Sigmoid colon (tissue), 7 donors: Measurements from ENCODE around the gene ZNF556. TPM values are rescaled to one million over a fixed set of nuclear protein-coding genes. Genes with fewer than 3 reads are reported as not detected.

Source experiments
- DNase-seq: peaks from one replicate; pipeline ENCODE4 v3.0.0-alpha.2; 2019
- H3K27ac ChIP-seq, 4 donors: fragments of 200-600 bp; sonication (generic); one replicate each; pipeline ENCODE4 v1.5.1; 2016 to 2019; ENCODE audit warnings: mild to moderate bottlenecking in 1 of 4
- H3K27me3 ChIP-seq, 3 donors: fragments of 200-600 bp; sonication (generic); one replicate each; pipeline ENCODE4 v1.5.1; 2019; ENCODE audit warnings: mild to moderate bottlenecking in 1 of 3
- H3K36me3 ChIP-seq, 4 donors: fragments of 200-600 bp; sonication (generic); one replicate each; pipeline ENCODE4 v1.5.1; 2016 to 2019
- H3K4me1 ChIP-seq, 4 donors: fragments of 200-600 bp; sonication (generic); one replicate each; pipeline ENCODE4 v1.5.1; 2017 to 2019
- H3K4me3 ChIP-seq, 4 donors: fragments of 200-600 bp; sonication (generic); one replicate each; pipeline ENCODE4 v1.5.1; 2017 to 2019; ENCODE audit warnings: mild to moderate bottlenecking in 2 of 4, moderate library complexity in 1 of 4
- H3K9me3 ChIP-seq, 4 donors: fragments of 200-600 bp in 3 of 4; sonication (generic) in 3 of 4; one replicate each; pipeline versions ENCODE4 v1.5.1 to v1.6.1; 2013 to 2019
- EP300 ChIP-seq, 4 donors: sonication (generic); formaldehyde crosslinking; IDR thresholded peaks; one replicate each; pipeline ENCODE4 v1.6.1; 2017; ENCODE audit warnings: antibody characterized with exemption in 4 of 4
- POLR2A ChIP-seq, 2 donors: fragments of 450-650 bp; IDR thresholded peaks; one replicate each; pipeline ENCODE4 v1.6.1; 2016; ENCODE audit warnings: antibody characterized with exemption in 2 of 2, mild to moderate bottlenecking in 2 of 2, moderate library complexity in 2 of 2
- POLR2AphosphoS5 ChIP-seq, 4 donors: sonication (generic); formaldehyde crosslinking; IDR thresholded peaks; one replicate each; pipeline ENCODE4 v1.6.1; 2017; ENCODE audit warnings: antibody characterized with exemption in 4 of 4
- WGBS, 2 donors: extraction: QIAGEN DNeasy Blood & Tissue Kit; methylation state at CpG; one replicate each; pipeline ENCODE4 v1.1.7; 2013; 5-methylcytosine and 5-hydroxymethylcytosine counted together
- intact Hi-C: fragments of 100-400 bp; cut with DNase I; formaldehyde crosslinking; loops from one replicate; pipeline ENCODE4 v1.15.1; 2023
- polyA plus RNA-seq, 3 donors: library from polyadenylated mRNA; stranded (reverse); fragments of 200-250 nt; gene quantifications; one replicate each; pipeline ENCODE4 v1.2.3, GENCODE V29; 2013
- total RNA-seq, 4 donors: library from RNA; depleted of rRNA; stranded (reverse); fragments of >200 nt; gene quantifications; one replicate each; pipeline ENCODE4 v1.1.0, GENCODE V29; 2016
- TF ChIP-seq, protein P1 (sequence below), 4 experiments: fragments of 450-650 bp in 3 of 4; fragments of 200-600 bp in 1 of 4; IDR thresholded peaks; one replicate each; pipeline ENCODE4 v1.5.1; 2016 to 2019; ENCODE audit warnings: antibody characterized with exemption in 4 of 4, mild to moderate bottlenecking in 3 of 4, moderate library complexity in 2 of 4
- donor health status: healthy with polysubstance abuse.
- donor health status: Bipolar disorder and iron deficiency.
- donor health status: healthy.

Gene ZNF556
- total and polyA plus RNA-seq, 7 donors = not detected

DNA sequence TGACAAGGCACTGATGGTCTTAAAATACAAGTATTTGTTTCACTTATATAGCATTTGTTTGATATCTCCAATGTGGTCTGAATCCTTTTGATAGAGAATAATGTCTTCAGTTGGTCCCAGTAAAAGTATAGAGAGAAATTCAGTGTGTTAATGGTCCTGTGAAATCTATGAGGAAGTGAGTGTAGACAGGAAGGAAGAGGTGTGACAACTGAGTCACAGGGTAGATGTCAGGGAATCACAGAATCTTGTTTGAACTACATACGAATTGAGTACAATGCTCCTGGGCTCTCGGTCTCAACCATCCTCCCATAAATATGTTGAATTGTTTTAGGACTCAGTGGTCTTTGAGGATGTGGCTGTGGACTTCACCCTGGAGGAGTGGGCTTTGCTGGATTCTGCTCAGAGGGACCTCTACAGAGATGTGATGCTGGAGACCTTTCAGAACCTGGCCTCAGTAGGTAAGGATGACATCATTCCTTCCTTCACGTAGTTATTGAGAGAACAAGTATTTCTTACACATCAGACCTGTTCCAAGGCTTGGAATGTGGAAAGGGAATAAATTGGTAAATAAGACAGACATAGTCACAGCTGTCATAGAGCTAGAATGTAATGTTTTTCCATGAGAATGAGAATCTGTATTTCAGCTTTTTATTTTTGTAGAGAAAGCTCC, 16.7 kb upstream of the ZNF556 start:
- intact Hi-C loops = no loop called here
- H3K36me3 ChIP-seq = peaks cover 26 to 68% (median 35%) of the 10 kb centered on the region in 4 donors
- TF ChIP-seq POLR2AphosphoS5 (IDR thresholded peaks at IDR 0.05) (no peak), POLR2A (IDR thresholded peaks at IDR 0.05) (no peak), EP300 (IDR thresholded peaks at IDR 0.05) (no peak)
- TF ChIP-seq, protein P1, sequence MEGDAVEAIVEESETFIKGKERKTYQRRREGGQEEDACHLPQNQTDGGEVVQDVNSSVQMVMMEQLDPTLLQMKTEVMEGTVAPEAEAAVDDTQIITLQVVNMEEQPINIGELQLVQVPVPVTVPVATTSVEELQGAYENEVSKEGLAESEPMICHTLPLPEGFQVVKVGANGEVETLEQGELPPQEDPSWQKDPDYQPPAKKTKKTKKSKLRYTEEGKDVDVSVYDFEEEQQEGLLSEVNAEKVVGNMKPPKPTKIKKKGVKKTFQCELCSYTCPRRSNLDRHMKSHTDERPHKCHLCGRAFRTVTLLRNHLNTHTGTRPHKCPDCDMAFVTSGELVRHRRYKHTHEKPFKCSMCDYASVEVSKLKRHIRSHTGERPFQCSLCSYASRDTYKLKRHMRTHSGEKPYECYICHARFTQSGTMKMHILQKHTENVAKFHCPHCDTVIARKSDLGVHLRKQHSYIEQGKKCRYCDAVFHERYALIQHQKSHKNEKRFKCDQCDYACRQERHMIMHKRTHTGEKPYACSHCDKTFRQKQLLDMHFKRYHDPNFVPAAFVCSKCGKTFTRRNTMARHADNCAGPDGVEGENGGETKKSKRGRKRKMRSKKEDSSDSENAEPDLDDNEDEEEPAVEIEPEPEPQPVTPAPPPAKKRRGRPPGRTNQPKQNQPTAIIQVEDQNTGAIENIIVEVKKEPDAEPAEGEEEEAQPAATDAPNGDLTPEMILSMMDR (IDR thresholded peaks at IDR 0.05) = no peak
- H3K9me3 ChIP-seq = peaks cover 20 to 56% (median 36%) of the 10 kb centered on the region in 4 donors
- no peak overlapping the region for H3K4me3 ChIP-seq
- DNase-seq = no peak
- 80 to 95% methylated on average over 3 of the region's 3 CpGs for WGBS, 2 donors
- H3K4me1 ChIP-seq = no peaks in the 10 kb centered on the region
- no peaks in the 10 kb centered on the region for H3K27me3 ChIP-seq
- no peak overlapping the region for H3K27ac ChIP-seq

DNA sequence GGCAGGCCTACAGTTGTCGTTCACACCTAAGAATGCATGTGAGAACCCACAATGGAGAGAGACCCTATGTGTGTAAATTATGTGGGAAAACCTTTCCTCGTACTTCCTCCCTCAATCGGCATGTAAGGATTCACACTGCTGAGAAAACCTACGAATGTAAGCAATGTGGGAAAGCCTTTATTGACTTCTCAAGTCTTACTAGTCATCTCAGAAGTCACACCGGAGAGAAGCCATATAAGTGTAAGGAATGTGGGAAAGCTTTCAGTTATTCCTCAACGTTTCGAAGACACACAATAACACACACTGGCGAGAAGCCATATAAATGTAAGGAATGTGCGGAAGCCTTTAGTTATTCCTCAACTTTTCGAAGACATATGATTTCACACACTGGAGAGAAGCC, 14.5 kb upstream of the ZNF556 start:
- intact Hi-C loops = no loop called here
- 97 to 99% methylated on average over 10 of the region's 10 CpGs for WGBS, 2 donors

DNA sequence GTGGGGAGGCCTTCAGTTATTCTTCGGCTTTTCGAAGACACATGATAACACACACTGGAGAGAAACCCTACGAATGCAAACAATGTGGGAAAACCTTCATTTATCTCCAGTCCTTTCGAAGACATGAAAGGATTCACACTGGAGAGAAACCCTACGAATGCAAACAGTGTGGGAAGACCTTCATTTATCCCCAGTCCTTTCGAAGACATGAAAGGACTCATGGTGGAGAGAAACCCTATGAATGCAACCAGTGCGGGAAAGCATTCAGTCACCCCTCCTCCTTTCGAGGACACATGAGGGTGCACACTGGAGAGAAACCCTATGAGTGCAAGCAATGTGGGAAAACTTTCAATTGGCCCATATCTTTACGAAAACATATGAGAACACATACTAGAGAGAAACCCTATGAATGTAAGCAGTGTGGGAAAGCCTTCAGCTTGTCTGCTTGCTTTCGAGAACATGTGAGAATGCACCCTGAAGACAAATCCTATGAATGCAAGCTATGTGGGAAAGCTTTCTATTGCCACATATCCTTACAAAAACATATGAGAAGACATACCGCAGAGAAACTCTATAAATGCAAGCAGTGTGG, 14.0 kb upstream of the ZNF556 start:
- intact Hi-C loops = no loop called here
- DNase-seq = no peak
- Histone ChIP-seq H3K36me3 (peaks cover 26 to 67% (median 35%) of the 10 kb centered on the region in 4 donors), H3K9me3 (peaks cover 26 to 60% (median 46%) of the 10 kb centered on the region in 4 donors), H3K27ac (no peak overlapping the region), H3K27me3 (no peaks in the 10 kb centered on the region), H3K4me1 (no peaks in the 10 kb centered on the region), H3K4me3 (no peak overlapping the region)
- WGBS, 2 donors = 97 to 98% methylated on average over 11 of the region's 11 CpGs
- TF ChIP-seq, protein P1 (IDR thresholded peaks at IDR 0.05) = no peak
- TF ChIP-seq POLR2AphosphoS5 (IDR thresholded peaks at IDR 0.05) = no peak
- no peak for TF ChIP-seq EP300 (IDR thresholded peaks at IDR 0.05)
- TF ChIP-seq POLR2A (IDR thresholded peaks at IDR 0.05) = no peak

More for the DNA sequence above, 14.5 kb upstream of the ZNF556 start:
- TF ChIP-seq EP300 (IDR thresholded peaks at IDR 0.05) (no peak), POLR2AphosphoS5 (IDR thresholded peaks at IDR 0.05) (no peak), POLR2A (IDR thresholded peaks at IDR 0.05) (no peak)
- TF ChIP-seq, protein P1 (IDR thresholded peaks at IDR 0.05) = no peak
- H3K36me3 ChIP-seq = peaks cover 26 to 67% (median 35%) of the 10 kb centered on the region in 4 donors
- H3K4me3 ChIP-seq = no peak overlapping the region
- no peaks in the 10 kb centered on the region for H3K27me3 ChIP-seq
- DNase-seq = no peak
- H3K4me1 ChIP-seq = no peaks in the 10 kb centered on the region
- H3K27ac ChIP-seq = no peak overlapping the region
- H3K9me3 ChIP-seq = peaks cover 21 to 58% (median 46%) of the 10 kb centered on the region in 4 donors

DNA sequence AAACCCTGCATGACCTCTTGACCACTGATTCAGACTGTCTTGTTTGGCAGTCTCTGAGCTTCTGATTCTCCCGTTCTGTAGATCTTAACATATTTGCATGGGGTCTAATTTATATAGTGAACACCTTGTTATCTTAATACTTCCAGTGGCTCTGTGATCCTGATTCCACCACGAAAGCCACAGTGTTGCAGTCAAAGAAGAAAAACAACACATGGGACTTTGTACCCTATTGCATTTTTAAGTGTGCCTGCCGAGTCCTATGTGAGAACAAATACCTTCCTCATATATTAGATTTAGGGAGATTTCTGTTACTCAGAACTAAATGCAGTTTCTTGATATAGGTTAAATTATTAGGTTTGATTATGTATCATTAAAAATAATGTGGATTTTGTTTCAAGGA, 12.3 kb upstream of the ZNF556 start:
- Histone ChIP-seq H3K27ac (no peak overlapping the region), H3K9me3 (peaks cover 31 to 68% (median 47%) of the 10 kb centered on the region in 4 donors), H3K4me3 (no peak overlapping the region), H3K27me3 (no peaks in the 10 kb centered on the region), H3K36me3 (peaks cover 26 to 58% (median 35%) of the 10 kb centered on the region in 4 donors), H3K4me1 (no peaks in the 10 kb centered on the region)
- 95 to 96% methylated on average over 3 of the region's 3 CpGs for WGBS, 2 donors
- no peak for DNase-seq
- intact Hi-C loops = no loop called here
- TF ChIP-seq POLR2AphosphoS5 (IDR thresholded peaks at IDR 0.05) (no peak), POLR2A (IDR thresholded peaks at IDR 0.05) (no peak), EP300 (IDR thresholded peaks at IDR 0.05) (no peak)
- TF ChIP-seq, protein P1 (IDR thresholded peaks at IDR 0.05) = no peak
